DMS 273 (cell line): ENCODE data around the gene ZNF532.
A peak's percentile ranks its signal among the peaks of the same experiment; 100 is the strongest.

Experiments
- DNase-seq: peaks from one replicate; lab custom pipeline; 2025; ENCODE audit not compliant: unreplicated experiment; lab: John Stamatoyannopoulos, UW

ZNF532 gene

DNA sequence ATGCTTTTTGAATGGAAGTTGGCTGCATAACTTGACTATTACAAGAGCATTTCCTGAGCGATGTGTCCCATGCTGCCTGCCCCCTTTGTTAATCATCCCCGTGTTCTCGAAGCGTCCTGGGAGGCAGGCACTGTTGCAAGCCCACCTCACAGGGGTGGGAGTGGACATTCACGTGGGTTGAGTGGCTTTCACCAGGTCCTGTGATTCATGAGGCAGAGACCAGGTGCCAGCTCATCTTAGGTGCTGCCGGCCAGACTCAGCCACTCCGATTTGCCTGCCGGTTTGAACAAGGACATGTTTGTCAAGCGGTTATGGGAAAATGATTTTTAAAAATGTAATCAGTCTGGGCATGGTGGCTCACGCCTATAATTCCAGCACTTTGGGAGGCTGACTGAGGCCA is 112.5 kb downstream of the ZNF532 start:
- DNase-seq: no peak

DNA sequence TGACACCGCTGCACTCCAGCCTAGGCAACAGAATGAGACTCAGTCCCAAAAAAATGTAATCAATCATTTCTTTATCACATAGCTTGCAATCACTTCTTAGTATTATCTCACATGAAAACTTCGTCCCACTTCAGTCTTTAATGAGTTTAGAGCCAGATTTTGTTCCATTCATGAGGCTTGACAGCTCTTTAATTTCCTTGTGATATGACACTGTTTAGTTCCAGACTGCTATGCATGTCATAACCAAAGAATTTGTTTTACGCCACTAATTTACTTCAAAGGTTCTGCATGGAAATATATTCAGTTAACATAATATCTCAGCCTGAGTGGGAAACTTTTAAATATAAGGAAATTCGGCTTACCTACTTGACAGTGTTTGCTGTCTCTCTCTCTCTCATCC is 113.1 kb downstream of the ZNF532 start:
- DNase-seq: no peak

DNA sequence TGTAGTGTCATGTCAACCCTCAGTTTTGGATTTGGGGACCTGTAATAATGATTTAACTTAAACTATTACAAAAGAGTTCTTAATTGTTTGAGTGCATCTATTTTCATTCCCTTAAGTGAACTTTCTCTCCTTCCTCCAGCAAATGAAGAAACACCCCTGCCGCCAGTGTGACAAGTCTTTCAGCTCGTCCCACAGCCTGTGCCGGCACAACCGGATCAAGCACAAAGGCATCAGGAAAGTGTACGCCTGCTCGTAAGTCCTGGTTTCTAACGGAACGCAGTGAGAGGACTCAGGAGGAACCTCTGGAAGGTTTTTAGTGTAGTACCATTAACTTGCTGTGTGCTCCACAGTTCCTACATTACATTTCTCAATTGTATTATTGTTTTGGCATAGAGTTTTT is 114.2 kb downstream of the ZNF532 start:
- no peak for DNase-seq

DNA sequence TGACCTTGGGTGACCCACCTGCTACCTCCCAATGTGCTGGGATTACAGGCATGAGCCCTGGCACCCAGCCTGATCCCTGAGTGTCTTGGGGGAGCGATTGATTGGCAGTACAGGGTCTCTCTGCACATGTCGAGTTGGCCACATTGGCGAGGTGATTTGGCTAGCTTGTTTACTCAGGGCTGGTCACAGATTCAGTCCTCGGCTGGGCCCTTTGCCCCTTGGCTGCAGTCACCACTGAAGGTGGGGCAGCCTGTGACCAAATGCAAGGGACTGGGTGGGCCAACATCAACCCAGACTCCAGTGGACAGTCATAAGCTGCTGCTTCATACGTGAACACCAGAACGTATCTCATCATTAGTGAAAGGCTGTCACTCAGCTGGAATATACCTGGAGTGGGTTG is 114.9 kb downstream of the ZNF532 start:
- DNase-seq: no peak

DNA sequence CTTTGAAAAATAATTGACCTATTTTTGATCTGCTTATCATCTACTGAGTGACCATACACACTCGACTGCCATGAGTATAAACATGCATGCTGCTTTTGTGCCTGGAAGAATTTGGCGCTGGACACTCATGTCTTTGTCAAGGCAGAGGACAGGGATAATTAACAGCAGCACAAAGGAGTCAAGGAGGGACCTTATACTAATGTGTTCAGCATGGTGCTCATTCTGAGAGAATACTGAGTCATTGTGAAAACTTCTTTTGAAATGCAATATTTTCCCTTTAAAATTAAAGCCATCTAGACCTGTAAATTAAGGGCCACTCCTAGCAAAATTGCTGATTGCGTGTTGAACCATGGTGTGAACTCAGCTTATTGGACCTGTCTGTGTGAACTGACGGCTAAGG is 116.3 kb downstream of the ZNF532 start:
- DNase-seq: no peak

DNA sequence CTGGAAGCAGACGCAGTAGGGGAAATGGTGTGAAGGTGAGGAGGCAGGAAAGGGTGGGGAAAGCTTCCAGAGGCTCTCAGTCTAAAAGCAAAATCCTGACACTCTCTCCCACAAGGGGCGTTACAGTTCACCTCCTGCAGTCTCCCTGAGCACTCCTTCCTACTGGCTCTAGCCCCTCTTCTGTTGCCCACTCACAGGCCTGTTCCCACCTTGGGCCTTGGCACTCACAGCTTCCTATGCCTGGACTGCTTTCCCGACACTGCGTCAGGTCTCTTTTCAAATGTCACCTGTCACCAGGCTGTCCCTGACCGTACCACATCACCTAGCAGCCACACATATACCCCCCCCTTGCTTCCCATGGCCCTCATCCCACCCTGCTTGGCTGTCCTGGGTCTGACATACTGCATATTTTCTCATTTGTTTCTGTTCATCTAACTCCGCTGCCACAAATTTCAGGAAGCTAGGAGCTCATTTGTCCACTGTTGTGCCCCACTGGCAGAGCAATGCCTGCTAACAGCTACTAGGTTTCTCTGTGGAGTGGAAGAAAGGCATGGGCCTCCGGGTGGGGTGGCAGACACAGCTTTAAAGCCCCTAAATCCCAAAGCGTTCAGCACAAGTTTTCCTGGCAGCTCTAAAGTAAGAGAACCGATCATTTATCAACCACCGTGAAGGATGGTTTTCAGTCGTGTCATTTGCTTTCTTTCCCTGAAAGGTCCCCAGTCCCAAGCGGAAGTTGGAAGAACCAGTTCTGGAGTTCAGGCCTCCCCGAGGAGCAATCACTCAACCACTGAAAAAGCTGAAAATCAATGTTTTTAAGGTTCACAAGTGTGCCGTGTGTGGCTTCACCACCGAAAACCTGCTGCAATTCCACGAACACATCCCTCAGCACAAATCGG is 118.8 kb downstream of the ZNF532 start:
- DNase-seq: no peak

DNA sequence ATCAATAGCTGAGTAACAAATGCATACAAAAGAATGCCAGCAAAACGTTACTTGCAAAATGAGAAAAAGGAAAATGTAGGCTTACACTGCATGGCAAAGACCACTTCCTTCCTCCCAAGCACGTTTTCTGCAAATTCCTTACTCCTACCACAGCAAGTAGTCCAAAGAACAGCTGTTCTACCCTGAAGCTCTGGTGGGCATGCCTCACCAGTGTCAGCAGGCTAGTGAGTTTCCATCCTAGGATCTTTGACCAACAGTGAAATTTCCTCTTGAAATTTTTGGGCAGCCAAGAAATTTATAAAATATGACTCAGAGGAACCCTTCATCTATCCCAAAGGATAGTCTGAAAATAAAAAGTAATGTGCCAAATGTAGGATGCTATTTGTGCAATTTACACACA is 123.9 kb downstream of the ZNF532 start:
- no peak for DNase-seq

DNA sequence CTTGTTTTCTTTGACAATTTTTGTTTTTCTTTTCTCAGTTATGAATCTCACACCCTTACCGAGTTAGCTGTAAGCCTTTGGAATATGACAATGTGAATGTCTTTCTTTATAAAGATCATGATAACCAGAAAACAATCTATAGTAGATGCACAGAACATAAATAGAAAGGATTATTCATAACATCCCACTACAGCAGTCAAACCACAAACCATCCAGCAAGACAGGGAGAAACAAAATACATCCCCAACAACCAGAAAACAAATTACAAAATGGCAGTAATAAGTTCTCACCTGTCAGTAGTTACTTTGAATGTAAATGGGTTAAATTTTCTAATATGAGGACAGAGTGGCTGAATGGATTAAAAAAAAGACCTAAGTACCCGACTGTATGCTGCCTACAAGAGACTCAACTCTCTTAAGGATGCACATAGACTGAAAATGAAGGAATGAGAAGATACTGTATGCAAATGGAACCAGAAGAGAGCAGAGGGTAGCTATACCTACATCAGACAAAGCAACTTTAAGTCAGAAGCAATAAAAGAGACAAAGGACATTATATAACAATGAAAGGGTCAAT is 124.6 kb downstream of the ZNF532 start:
- DNase-seq: no peak

DNA sequence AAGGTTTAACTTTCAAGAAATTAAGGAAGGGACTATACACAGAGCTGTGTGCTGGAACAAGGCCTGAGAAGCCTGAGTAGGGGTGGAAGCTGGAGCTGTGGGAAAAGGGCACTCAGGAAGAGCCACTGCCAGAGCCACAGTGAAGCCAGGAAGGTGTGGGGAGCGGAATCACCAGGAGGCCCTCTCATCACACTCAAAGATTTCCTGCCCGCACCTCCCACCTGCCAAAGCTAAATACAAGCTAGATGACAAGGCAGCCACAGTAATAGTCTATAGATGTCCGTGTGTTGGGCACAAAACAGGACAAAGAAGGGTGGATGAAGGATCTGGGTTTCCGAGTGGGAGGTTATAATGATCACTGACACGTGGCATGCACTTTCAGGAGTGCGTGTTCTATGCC is 126.0 kb downstream of the ZNF532 start:
- DNase-seq: no peak

DNA sequence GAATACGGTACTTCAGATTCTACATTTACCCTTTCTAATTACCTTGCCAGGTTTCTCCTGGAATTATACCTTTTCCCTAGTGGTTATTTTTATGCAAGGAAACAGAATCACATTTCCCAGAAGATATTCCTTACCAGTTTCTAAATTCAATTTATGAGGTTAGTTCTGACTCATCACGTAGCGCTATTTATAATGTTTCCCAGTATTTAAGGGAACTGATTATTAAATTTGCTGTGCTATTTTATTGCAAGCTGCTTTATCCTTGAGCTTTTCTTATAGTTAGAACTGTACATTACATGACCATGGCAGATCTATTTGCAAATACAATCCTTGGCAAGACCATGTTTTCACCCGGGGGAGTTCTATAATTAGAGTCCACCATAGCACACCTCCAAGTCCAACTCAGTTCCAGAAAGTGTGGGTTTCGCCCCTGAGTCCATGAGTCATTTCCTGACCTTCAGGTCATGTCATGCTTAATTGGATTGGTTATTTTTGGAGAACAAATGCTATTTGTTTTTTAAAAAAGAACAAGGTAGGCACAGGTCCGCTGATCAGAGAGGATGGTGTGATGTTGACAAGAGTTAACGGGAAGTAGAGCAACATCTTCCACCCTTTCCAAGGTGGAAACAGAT is 126.6 kb downstream of the ZNF532 start:
- DNase-seq: no peak

DNA sequence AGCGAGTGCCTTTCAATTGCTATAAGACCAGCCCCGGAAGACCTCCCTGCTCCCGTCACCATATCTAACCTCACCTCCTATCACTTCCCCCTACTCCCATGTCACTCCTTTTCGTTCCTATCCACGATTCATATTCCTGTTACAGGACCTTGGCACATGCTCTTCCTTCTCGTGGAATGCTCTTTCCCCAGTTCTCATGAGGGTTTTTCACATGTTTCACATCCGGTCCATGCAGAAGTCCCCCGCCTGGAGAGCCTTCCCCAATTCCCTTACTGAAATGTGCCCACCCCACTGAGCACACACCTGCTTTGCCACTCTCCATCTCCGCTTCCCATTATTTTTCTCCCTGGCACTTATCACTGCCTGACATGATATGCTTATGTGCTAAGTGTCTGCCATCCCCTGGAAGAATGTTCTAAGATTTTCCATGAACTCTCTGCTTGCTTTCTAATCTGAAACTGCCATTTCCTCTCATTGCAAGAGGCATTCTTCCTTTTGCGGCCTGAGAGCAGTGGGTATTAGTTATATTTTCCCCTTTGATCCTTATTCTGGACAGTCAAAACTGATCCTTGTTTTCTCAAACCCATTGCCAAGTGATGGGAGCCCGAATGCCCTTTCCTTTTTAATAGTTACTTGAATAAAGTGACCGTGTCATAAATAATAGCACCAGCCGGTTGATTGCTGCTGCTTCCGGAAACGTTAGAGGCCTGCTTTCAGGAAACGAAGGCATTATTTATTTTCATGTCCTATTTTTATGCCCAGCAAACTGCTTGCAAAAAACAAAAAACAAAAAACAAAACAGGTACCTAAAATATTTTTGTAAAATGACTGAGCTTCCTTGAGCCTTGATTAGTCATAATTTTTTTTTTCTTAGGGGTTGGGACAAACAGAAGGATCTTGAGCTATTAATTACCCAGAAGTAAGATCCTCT is 127.9 kb downstream of the ZNF532 start:
- no peak for DNase-seq

DNA sequence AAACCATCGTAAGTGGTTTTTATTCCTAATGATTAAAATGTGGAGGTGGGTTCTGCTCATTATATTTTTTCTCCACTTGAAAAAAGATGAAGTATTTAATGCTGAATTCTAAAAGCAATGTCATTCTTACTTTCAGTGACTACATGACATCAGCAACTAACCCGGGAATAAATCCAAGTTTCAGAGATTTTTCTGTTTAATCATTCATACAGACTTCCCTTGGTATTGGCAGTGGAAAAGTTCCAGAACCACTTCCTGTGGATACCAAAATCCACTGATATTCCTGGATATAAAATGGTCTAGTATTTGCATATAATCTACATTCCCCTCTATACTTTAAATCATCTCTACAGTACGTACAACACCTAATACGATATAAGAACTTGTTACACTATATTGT is 128.6 kb downstream of the ZNF532 start:
- DNase-seq: no peak

DNA sequence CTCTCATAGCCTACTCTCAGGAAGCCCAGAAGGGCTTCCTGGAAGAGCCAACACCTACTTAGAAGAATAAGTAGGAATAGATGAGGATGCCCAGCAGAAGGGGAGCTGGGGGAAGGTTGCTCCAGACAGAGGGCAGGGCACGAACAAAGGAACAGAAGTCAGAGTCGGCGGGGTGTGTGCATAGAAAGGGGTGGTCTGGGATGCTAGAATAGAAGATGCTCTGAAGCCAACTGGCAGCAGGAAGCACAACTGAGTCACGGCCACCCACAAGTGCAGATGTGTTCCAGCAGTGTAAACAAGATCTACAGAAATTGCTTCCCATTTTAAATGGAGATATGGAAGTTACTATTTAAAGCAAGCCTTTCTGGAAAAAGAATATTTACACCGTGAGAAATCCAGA is 131.0 kb downstream of the ZNF532 start:
- no peak for DNase-seq

DNA sequence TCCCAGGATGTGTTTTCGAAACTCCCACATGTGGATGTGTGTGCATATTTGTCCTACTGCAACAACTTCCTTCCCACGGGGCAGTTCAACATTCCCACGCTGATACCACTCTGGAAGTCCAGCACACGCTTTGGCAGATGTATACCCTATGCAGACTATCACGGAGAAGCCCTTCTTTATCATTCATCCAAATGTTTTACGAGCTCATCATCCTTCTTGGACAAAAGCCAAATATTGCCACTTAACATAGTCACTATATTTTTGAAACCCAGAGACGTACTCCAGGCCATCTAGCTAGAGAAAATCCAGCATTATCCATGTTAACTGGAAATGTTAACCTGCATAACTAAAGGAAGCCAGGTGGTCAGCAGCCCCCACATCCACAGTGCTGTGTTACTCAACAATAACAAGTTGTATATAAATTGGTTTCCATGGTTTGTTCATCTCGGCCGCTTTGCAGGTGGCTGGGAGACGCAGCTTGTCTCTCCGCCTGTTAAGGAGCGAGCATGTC is 131.5 kb downstream of the ZNF532 start:
- DNase-seq: peak; percentile 34

DNA sequence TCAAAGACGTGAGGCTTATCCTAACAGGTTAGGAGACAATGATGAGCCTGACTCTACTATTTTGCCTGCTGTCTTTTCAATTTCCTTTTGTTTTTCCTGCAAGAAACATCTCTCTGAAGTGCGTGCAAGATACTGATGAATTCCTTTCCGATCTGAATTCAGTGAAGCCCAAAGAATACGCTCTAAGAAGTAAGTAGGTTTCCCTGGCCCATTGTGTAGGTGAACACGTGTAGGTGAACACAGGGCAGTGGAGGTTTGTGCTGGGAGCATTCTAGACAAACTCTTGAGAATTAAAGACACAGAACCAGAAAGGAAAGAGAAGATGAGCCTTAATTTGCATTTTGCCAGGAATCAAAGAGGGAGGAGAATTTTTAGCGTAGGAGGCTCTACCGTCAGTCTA is 132.0 kb downstream of the ZNF532 start:
- no peak for DNase-seq

DNA sequence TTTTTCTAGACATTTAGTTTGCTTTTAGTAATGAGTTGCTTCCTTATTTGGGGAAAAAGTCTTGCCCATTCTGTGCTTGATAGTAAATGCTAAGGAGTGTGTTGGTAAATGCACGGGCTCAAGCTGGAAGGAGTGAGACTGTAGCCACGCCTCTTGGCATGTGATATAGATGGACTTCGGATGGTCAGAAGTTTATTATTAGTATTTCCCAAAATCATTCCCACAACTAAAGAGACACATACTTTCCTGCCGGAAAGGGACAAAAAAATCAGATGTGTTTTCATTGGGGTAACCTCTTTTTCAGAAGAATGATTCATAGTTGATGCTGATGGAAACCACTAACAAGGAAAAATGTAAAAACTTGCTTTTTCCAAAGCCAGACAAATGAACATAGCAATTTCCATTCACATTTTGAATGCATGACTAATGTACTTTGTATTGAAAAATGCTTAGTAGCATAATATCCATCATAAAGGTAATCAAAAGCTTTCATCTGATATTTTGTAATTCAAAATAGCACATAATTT is 133.2 kb downstream of the ZNF532 start:
- no peak for DNase-seq

DNA sequence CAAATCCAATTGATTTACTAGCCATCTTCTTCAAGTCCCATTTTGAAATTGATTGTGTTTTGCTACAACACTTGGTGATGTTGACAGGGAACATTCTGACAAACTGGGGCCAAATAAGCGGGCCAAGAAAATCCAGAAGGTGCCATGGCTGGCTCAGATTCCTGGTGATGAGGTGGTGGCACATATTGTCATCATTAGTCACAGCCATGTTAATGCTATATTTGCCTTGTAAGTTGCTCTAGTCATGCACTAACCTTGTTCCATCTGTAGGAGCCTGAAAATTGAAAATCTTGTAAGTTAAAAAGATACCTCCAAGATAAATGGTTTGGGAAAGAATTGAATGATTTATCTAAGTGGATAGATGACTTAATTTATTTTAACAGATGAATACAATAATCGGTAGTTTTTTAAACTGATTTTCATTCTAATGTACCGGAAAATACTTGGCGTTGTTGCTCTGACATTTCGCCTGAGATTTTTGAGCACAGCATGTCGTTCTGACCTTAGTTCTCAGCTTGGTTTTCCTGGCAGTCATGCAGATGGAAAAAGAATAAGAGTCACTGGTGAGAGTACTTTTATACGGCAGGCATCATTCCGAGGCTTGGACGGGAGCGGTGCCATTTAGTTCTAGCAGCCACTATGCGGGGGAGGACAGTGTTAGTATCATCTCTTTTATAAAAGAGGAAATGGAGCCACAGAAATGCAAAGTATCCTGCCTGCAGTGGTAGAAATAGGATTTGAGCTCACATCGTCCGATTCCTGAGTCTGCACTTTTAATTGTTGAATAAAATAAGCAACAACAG is 133.9 kb downstream of the ZNF532 start:
- DNase-seq: no peak

DNA sequence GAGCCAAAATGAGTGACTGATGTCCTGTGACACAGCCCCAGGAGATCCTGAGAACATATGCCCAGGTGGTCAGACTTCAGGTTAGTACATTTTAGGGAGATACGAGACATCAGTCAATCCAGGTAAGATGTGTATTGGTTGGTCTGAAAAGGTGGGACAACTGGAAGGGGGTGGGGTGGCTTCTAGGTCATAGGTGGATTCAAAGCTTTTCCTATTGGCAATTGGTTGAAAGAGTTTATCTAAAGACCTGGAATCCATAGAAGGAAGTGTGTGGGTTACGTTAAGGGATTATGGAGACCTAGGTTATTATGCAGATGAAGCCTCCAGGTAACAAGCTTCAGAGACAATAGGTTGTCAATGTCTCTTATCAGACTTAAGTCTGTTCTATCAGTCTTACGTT is 136.5 kb downstream of the ZNF532 start:
- no peak for DNase-seq

DNA sequence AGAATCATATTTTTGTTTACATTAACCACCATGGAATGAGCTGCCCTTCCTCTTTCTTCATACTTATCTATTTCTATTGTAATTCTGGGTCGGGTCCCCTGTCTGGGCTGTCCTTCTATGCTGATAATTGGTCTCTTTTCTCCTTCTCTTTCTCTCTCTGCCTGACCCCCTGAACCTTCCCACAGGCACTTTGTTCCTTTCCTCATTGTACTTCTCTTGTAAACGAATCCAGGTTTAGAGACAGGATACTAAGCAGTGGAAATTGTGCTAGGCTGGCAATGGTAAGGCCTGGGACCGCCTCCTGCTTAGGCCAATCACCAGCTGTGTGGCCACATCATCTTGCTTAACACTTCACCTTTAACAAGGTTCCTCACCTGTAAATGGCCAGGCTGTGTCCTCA is 137.0 kb downstream of the ZNF532 start:
- no peak for DNase-seq
